Neural crest cell (in vitro differentiated cells): ENCODE measurements around the gene SRP14. TPM values are rescaled to one million over a fixed set of nuclear protein-coding genes. Genes with fewer than 3 reads are reported as not detected.

Experiments
- DNase-seq: peaks from one replicate; pipeline ENCODE4 v3.0.0; 2021; ENCODE audit warnings: low read depth, mixed read lengths, low spot score
- H3K27ac Mint-ChIP-seq: one replicate; pipeline ENCODE4 v1.8.0; 2021; ENCODE audit warnings: mild to moderate bottlenecking, mixed read lengths; ENCODE audit not compliant: unreplicated experiment
- H3K27me3 Mint-ChIP-seq: 2 replicates; pipeline ENCODE4 v1.8.0; 2021; ENCODE audit warnings: low read depth, mild to moderate bottlenecking, mixed read lengths
- H3K36me3 Mint-ChIP-seq: 2 replicates; pipeline ENCODE4 v1.8.0; 2021; ENCODE audit warnings: low read depth, mild to moderate bottlenecking, mixed read lengths
- H3K4me1 Mint-ChIP-seq: 2 replicates; pipeline ENCODE4 v1.8.0; 2021; ENCODE audit warnings: mixed read lengths
- H3K4me3 Mint-ChIP-seq: one replicate; pipeline ENCODE4 v1.8.0; 2021; ENCODE audit warnings: mild to moderate bottlenecking, mixed read lengths
- H3K9me3 Mint-ChIP-seq: 2 replicates; pipeline ENCODE4 v1.8.0; 2021; ENCODE audit warnings: mixed read lengths
- CTCF ChIP-seq: fragments of 200-600 bp; sonication (generic); conservative IDR thresholded peaks from 2 replicates; pipeline ENCODE4 v1.5.0; 2021; ENCODE audit warnings: antibody characterized with exemption, mild to moderate bottlenecking
- total RNA-seq: library from RNA; stranded (reverse); gene quantifications from 2 replicates; pipeline ENCODE4 v1.2.1, GENCODE V29; 2021

The SRP14 gene
- total RNA-seq, 1 donor from 2014 or later = 229 TPM

- H3K4me3 Mint-ChIP-seq = no peak overlapping the region
- H3K27ac Mint-ChIP-seq = peak overlapping the region; percentile 72
- DNase-seq = no peak
- no peak for TF ChIP-seq CTCF
- H3K4me1 Mint-ChIP-seq = peaks cover 17% of the 10 kb centered on the region
- H3K27me3 Mint-ChIP-seq = no peaks in the 10 kb centered on the region
- H3K9me3 Mint-ChIP-seq = peaks cover 12% of the 10 kb centered on the region
- peaks cover 57% of the 10 kb centered on the region for H3K36me3 Mint-ChIP-seq
Measured at GRCh38 chr15:40011303-40011702, 27.7 kb downstream of the SRP14 start.

GRCh38 chr15:40010686-40011085 lies 28.3 kb downstream of the SRP14 start:
- peaks cover 53% of the 10 kb centered on the region for H3K36me3 Mint-ChIP-seq
- no peak for TF ChIP-seq CTCF
- H3K9me3 Mint-ChIP-seq = peaks cover 12% of the 10 kb centered on the region
- no peak overlapping the region for H3K4me3 Mint-ChIP-seq
- H3K27me3 Mint-ChIP-seq = no peaks in the 10 kb centered on the region
- H3K4me1 Mint-ChIP-seq = peaks cover 17% of the 10 kb centered on the region
- peak overlapping the region; percentile 72 for H3K27ac Mint-ChIP-seq
- DNase-seq = no peak

- Mint-ChIP-seq H3K9me3 (no peaks in the 10 kb centered on the region), H3K4me1 (peaks cover 17% of the 10 kb centered on the region), H3K27me3 (no peaks in the 10 kb centered on the region), H3K27ac (no peak overlapping the region), H3K4me3 (no peak overlapping the region), H3K36me3 (peaks cover 35% of the 10 kb centered on the region)
- DNase-seq = no peak
- TF ChIP-seq CTCF = no peak
Measured at GRCh38 chr15:40008061-40008765, 30.8 kb downstream of the SRP14 start.

GRCh38 chr15:40006646-40007045 lies 32.3 kb downstream of the SRP14 start:
- Mint-ChIP-seq H3K27me3 (no peaks in the 10 kb centered on the region), H3K4me1 (peaks cover 16% of the 10 kb centered on the region), H3K36me3 (peaks cover 23% of the 10 kb centered on the region), H3K27ac (no peak overlapping the region), H3K4me3 (no peak overlapping the region), H3K9me3 (no peaks in the 10 kb centered on the region)
- no peak for TF ChIP-seq CTCF
- no peak for DNase-seq

GRCh38 chr15:40006003-40006402 lies 33.0 kb downstream of the SRP14 start:
- Mint-ChIP-seq H3K36me3 (peaks cover 23% of the 10 kb centered on the region), H3K27ac (no peak overlapping the region), H3K27me3 (no peaks in the 10 kb centered on the region), H3K4me3 (no peak overlapping the region), H3K9me3 (no peaks in the 10 kb centered on the region), H3K4me1 (peaks cover 10% of the 10 kb centered on the region)
- no peak for TF ChIP-seq CTCF
- no peak for DNase-seq
